Measurements from ENCODE around the gene AKAP13.

AKAP13 gene

DNA sequence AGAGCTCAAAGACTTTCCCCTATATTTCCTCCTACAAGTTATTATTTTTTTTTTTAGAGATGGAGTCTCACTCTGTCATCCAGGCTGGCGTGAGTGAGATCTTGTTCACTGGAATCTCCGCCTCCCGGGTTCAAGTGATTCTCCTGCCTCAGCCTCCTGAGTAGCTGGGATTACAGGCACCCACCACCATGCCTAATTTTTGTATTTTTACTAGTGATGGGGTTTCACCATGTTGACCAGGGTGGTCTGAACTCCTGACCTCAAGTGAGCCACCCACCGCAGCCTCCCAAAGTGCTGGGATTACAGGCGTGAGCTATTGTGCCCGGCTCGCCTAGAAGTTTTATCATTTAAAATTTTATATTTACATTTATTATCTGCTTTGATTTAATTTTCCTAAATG lies 5.9 kb downstream of the AKAP13 start:
- DNase-seq = no peak

DNA sequence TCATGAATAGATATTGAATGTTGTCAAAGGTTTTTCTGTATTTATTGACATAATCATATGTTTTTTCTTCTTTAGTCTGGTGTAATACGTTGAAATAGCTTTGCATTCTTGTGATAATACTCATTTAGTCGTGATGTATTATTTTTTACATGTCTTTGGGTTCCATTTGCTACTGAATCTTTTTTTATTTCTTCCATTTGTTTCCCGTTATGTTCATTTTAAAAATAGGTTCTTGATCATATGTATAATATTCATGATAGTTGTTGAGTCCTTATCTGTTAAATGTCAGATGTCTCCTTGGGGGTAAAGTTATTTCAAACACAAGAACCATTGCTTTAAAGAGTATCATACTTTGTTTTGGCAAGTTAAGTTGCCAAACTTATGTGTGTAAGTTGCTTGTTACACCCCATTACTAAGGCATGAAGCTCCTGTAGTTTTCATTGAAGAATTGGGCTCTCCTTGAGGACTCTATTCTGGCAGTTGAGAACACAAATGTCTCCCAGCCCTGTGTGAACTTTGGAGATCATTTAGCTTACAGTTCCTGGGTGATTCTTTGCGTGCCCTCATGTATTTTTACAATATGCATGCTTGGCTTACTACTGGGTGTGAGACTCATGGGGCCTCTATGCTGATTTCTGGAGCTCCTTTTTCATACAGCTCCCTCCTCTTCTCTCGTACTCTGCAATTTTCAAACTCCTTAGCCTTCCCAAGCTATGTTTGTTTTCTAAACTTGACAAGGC lies 8.3 kb downstream of the AKAP13 start:
- no peak for DNase-seq

DNA sequence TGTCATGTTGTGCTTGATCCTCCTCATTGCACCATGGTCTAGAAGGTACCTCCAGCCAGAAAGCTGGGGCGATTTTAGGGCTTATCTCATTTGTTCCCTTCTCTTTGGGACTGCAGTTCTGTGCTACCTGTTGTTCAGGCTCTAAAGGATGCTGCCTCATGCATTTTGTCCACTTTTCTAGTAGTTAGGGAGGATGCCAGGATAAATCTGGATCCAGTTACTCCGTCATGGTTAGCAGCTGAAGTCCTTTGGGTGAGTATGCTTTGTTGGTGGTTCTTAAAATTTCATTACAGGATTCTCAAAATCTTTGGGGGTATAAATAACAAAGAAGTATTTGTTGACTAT lies 8.9 kb downstream of the AKAP13 start:
- DNase-seq = no peak

DNA sequence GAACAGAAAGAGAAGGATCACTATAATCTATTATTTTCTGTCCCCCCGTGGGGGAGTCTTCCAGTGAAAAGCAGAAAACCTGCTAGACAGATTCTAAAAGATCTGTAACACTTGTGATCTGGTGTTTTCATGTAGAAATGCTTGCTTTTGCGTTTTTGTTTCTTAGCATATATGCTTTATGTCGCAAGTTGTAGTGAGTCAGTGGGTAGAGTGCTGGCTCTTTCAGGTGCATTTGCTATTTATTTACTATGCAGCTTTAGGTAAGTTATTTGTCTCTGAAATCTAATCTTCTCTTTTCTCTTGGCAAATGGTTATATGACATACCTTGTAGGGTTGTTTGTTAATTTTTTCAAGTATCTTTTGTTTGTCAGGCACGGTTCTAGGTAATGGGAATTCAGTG lies 9.4 kb downstream of the AKAP13 start:
- DNase-seq = no peak

DNA sequence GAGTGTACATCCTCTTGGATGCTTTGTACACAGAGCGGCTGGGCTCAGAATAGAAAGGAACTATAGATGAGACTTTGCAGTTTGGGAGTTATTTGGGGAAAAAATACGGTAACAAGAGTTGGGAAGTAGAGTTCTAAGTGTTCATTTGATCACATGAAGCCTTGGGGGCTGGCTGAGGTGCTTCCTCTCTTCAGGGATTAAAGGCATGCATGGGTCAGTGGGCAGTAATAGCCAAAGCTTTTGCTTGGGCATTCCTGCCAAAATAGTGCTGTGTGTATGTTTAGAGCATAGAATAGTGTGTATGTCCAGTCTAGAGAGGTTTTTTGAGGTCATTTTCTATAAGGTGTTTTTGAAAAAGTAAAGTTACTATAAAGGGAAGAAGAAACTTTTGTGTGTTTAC lies 12.8 kb downstream of the AKAP13 start:
- DNase-seq = no peak

DNA sequence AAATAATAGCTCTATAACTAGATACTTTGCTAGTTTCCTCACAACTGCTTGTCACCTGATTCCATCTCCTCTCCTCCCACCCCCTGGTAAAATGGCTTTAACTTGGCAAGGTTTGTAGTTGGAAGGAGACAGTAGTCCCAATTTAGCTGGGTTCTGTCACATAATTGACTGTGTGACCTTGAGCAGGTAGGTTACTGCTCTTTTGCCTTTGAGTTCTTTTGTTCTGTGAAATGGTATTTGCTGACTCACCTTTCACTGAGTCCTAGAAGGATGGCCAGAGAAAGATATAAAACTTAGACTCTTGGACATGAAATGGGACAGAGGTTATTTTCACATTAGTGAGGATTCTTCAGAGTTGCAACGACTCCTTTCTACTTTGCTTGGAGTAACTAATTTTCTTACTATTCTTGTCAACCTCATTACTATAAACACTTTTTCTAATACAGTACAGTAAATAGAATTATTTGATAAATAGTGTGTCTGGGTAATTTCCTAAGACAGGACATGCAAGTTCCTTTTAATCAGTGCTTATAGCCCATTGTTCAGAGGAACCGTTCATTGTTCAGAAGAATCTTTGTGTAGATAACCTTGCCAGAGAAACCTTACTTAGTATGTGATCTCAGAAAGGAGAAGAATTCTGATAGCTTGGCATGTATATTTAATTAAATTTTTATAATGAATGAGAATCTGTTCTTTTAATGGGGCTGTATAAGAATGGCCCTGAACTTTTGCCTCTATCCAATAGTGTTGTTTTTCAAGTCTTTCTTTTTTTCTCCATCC lies 14.3 kb downstream of the AKAP13 start:
- DNase-seq = no peak

DNA sequence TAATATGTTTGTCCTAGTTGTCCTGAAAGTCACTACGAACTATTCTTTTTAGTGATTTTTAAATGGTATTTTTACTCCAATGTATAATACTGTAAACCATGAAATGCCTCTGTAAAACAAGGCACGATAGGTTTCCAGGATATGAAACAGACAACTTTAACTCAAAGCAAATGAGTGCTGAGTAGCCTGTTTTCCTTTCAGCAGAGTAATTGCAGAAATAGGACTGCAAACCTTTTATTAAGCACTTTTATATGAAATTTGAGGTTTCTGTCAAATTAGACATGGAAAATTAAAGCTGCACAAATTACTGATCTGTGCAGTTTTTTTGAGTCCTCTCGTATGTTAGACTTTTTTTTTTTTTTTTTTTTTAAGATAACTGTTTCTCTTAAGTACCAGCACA lies 16.2 kb downstream of the AKAP13 start:
- DNase-seq = no peak

DNA sequence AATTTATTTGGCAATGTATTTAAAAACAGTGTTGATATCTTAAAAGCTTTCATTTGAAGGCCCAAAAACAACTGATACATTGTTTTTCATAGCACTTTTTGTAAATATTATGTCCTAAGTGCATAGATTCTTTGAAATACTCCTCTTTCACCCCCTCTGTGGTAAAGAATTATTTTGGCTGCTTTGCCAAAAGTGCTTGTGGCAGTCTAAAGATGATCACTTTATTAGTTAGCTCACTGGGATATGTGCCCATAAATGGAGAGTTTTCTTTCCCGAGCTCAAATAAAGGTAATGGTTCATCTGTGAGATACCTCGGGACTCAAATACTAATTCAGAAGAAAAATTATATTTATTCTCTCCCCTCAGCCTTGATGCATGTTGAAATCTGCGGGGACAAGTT lies 16.7 kb downstream of the AKAP13 start:
- DNase-seq = no peak

DNA sequence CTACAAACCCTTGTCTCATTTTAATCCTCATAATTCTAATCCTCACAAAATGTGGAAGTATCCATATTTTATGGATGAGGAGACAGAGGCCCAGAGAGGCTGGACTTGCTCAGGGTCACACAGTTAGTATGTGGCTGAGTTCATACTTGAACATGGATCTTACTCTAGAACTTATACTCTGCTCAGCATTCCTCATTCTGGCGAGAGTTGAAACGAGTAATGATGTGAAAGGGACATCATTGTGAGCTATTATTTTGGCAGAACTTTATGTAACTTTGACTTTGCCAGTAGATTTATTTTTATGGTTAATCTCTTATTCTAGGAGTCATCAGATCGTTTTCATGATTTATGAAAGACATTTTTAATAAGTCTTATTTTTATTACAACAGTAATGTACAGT lies 17.5 kb downstream of the AKAP13 start:
- no peak for DNase-seq

DNA sequence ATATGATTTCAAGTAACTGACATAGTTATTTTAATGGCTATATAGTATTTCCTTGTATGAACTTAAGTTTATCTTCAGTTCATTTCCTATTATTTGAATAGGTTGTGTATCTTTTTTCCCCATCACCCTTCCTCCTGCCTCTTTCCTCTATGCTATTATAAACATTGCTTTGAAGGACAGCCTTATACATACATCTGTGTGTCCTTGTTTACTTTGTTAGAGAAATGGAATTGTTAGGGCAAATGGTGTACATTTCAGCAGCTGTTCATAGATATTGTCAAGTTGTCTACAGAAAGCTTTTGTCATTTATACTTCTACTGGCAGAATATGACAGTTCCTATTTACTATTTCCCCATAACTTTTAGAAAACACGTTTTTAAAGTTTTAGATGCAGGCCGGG lies 18.4 kb downstream of the AKAP13 start:
- peak; percentile 10 for DNase-seq

DNA sequence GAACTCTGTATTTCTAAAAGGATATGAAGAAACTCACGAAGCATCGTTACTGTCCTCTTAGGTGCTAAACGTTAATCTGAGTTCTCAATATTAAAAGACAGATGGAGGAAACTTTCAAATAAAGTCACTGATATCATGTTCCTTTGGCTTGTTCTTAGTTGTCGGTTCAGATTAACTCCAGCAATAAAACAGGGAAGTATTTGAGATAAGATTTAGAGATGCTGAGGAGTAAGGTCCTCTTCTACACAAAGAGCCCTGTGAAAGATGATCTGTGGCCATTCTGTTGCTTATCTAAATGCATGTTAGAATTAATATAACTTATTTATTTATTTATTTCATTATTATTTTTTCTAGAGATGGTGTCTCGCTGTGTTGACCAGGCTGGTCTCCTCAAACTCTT lies 19.2 kb downstream of the AKAP13 start:
- no peak for DNase-seq

DNA sequence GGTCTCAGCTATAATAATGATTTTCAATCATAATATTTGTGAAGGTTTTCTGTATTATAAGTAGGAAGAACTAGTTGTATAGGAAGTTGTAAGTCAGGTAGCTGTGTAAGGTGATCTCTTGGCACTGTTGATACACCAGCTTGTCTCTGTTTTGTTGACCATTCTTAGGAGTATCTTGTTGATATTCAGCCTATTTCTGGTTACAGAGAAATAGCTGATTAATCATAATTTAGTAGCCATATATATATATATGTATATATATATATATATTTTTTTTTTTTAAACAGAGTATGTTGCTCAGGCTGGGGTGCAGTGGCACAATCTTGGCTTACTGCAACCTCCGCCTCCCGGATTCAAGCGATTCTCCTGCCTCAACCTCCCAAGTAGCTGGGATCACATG lies 20.2 kb downstream of the AKAP13 start:
- DNase-seq = no peak

DNA sequence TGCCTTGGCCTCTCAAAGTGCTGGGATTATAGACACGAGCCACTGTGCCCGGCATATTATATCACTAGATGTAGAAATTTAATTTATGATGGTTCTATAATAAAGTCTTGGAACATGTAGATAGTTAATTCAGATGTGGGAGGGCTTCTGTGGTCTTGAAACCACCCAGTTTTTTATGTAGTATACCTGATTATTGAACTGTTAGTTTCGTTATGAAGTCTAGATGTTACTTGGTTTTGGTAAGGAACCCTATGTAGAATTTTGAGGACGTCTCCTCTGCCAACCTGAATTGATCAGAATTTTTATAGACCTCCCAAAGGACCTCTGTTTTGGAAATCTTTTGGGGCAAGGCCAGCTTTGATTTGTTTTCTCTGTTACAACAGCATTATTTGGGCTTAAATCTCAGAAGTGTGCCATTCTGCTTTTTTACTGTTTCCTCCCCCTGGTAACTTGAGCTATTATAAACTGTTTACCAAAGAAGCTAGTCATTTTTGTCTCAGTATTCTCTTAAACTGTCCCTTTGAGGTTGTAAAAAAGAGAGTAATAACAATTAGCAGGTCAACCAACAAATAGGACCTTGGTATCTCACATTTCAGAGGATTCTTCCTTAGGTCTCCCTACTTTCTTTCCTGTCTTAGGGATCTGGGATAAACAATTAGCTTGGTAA lies 20.8 kb downstream of the AKAP13 start:
- no peak for DNase-seq

DNA sequence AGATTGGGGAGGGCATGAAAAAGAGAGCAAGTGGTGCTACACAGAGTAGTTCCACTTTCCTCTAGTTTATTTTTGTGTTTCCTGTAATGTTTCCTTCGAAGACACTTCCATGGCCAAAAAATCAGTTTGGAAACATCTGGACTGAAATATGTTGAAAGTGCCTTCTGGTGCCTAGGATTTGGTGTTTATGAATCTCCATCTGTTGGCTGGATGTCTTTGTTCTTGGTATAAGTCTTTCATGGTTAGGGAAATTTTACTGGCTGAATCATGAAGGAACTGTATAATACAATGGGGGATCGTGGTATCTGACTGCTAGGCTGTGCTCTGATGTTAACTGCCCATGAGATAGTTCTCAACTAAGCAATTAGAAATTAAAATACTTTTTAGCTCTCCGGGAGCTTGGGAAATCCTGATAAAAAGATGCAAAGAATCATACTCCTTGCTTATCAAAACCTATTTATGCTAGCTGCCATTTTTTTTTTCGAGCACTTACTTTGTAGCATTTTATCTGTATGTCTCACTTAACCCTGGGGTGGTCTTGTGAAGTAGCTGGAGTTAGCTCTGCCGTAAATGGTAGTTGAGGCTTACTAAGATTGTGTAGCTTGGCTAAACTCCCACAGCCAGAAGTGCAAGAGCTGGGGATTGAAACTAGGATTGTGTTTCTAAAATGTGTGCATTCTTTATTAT lies 21.9 kb downstream of the AKAP13 start:
- DNase-seq = peak; percentile 30

DNA sequence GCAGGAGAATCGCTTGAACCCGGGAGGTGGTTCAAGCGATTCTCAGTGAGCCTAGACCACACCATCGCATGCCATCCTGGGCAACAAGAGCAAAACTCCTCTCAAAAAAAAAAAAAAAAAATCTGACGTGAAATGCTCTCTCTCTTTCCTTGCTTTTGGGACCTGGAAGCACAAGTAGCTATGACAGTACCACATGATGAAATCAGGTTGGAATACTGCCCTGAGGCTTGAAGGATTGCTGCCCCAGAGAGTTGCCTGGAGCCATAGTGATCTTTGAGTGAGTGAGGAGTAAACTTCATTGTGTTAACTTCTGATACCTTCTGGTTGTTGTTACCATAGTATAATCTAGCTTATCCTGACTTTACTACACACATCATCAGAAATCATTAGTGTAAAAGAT lies 23.3 kb downstream of the AKAP13 start:
- DNase-seq = peak; percentile 45

DNA sequence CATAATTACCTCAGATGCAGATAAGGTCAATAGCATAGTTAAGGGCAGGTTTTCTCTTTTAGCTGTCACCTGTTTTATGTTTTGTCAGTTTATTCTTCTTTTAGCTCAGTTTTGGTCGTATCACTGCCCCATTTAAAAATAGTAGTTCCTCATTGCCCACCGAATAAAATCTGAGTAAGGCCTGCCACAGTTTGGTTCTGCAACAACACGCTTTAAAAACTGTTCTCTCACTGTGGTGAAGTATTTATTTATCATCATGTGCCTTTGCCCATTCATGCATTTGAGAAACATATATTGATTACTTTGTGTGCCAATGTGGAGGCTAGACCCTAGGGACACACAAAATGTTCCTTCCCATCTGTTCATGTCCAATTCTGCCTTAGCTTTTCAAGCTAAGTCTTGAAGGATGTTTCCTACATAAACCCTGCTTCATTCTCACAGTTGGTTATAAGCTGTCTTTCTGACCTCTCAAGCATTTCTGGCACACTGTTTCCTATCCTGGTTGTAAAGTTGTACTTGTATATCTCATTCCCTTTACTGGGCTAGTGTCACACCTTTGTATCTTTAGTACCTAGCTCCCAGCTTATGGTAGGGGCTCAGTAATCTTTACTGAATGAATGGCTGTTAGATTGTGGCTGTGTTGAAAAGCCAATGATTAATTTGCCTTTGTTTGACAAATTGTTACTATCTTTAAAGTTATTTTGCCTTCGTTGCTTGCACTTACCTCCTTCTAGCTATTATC lies 23.9 kb downstream of the AKAP13 start:
- peak; percentile 85 for DNase-seq

DNA sequence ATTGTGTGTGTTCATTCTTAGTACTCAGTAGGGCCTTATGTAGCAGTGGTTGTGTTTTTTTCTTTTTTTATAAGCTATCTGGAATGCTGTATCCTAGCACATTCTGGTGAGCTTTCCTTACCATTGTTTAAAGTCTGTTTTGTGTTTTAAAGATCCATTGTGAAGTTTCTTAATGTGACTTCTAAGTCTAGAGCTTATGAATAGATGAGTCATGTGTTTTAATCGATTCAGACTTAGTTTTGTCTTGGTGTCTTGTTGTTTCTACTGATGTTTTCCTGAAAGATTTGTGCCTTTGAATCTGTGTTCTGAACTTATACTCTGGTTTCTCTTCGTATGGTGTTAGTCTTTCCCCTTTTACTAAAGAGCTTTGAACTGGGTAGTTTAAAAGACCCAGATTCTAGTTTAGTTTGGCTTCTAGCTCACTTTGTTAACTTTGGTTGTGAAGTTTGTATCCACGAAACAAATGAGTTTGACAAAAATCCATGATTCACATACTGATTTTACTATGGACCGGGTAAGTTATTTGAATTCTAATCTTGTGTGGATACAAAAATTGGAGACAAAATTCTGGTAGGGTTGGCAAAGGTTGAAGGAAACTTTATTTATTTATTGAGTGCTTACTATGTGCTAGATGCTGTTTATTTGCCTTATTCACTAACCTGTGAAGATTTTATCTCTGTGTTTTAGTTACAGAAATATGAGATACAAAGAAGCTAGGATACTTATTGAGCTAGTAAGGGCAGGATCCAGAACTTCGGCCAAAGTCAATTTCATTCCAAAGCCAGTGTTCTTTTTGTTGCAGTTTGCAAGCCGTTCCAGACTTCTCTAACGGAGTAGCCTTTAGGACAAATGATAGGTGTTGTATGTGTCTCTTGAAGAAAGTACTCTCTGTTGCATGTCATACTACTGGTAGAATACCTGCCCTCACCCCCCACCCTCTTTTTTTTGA lies 24.8 kb downstream of the AKAP13 start:
- peak; percentile 67 for DNase-seq

DNA sequence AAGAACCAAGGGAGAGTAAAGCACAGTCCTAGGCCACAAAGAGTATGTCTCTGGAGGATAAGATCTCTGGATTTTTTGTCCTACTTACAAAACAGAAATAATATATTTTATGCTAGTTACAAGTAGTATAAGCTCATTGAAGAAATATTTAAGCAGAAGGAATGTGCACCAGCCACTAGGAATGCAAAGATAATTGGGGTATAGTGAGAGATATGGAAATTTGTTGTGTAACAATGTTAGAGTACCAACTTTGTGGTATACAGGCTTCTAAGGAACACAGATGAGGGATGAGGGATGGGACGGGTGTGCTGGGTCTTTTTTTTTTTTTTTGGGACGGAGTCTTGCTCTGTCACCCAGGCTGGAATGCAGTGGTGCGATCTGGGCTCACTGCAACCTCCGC lies 26.5 kb downstream of the AKAP13 start:
- DNase-seq = no peak

DNA sequence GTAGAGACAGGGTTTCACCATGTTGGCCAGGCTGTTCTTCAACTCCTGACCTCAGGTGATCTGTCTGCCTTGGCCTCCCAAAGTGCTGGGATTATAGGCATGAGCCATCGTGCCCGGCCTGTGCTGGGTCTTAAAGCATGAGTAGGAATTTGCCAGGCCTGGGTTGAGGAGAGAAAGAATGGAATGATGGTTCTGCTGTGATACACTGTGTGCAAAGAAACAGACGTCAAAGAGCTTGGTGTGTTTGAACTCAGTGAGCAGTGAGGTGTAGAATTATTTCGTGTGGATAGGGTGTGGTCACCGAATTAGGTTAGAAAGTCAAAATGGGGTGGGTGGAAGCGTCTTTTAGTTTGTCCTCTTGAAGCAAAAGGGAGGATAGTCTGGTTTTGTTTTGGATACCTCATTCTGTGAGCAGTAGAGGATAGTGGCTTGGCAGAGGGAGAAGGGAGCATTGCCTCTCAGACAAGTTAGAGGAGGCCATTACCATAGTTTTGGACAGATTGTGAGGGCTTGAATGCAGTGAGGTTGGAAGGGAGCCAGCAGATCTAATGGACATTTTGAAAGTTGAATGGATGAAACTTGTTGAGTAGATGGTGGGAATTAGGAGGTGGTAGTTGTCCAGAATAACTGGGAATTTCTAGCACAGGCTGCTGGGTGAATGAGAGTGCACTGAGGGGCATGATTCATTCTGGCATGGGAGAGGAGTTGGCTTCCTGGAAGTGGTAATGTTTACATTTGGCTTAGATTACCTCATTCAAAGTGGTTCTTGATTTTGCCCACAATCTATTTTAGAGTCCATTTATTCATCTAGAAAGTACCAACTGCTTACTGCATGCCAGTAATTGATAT lies 27.2 kb downstream of the AKAP13 start:
- DNase-seq = no peak

DNA sequence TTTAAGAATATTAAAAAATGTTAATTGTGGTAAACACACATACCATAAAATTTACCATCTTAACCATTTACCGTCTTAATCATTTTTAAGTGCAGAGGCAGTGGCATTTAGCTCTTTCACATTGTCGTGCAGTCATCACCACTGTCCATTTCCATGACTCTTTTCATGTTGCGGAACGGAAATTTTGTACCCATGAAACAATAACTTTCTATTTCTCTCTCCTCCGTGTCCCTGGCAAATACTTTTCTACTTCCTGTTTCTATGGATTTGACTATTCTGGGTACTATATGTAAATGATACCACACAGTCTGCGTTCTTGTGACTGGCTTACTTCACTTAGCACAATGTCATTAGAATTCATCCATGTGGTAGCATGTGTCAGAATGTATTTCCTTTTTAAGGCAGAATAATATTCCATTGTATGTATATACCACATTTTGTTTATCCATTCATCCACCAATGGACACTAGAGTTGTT lies 27.9 kb downstream of the AKAP13 start:
- DNase-seq = no peak

DNA sequence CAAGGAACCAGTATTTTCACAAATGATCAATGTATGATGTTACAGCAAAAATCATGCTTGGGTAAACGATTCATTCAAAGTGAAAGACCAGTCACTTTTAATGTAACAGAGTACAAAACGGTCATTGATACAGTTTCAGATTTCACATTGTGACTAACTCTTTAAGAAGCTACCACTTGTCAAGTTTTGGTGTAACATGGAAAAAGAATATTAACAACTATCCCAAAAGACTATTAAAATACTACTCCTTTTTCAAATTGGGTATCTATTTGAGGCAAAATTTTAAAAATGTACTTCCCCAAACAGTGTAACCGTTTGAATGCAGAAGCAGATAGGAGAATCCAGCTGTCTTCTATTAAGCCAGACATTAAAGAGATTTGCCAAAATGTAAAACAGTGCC lies 31.7 kb downstream of the AKAP13 start:
- no peak for DNase-seq

Data from NCI-H2171 treated with DMSO at 0.1 percent for 48 hours (cell line).